ENCODE measurements around the gene PDE4D. TPM values are rescaled to one million over a fixed set of nuclear protein-coding genes. Genes with fewer than 3 reads are reported as not detected.

Gene PDE4D
- total RNA-seq, 1 donor, result 19.9 TPM

- H3K9me3 ChIP-seq (ENCODE audit: low read depth, low read length), result no peaks in the 10 kb centered on the region
- no peak overlapping the region for H3K4me3 ChIP-seq (ENCODE audit: insufficient read depth, low read length)
- no peaks in the 10 kb centered on the region for H4K20me1 ChIP-seq (ENCODE audit: insufficient read depth, low read length)
- H2AFZ ChIP-seq (ENCODE audit: low read length), result no peak overlapping the region
- H3K79me2 ChIP-seq (ENCODE audit: insufficient read depth, low read length), result no peaks in the 10 kb centered on the region
- TF ChIP-seq CTCF (IDR thresholded peaks at IDR 0.05; ENCODE audit: extremely low read depth, low read depth, low read length), result no peak
- no peak overlapping the region for H3K4me2 ChIP-seq (ENCODE audit: insufficient read depth, low read length)
- H3K27ac ChIP-seq (ENCODE audit: low read depth, low read length), result no peak overlapping the region
- no peaks in the 10 kb centered on the region for H3K36me3 ChIP-seq (ENCODE audit: insufficient read depth, low read length)
- H3K4me1 ChIP-seq (ENCODE audit: insufficient read depth, low read length), result peaks cover 14% of the 10 kb centered on the region
- no peak for DNase-seq (ENCODE audit: insufficient read length, low spot score, missing footprints)
- H3K27me3 ChIP-seq (ENCODE audit: insufficient read depth, low read length), result peaks cover 26% of the 10 kb centered on the region
Observed at GRCh38 chr5:59767211-59767605, 126.3 kb downstream of the PDE4D start.

GRCh38 chr5:59766427-59767210 is 126.9 kb downstream of the PDE4D start:
- no peak for TF ChIP-seq CTCF (IDR thresholded peaks at IDR 0.05; ENCODE audit: extremely low read depth, low read depth, low read length)
- Histone ChIP-seq H3K4me3 (ENCODE audit: insufficient read depth, low read length) (no peak overlapping the region), H2AFZ (ENCODE audit: low read length) (no peak overlapping the region), H3K27ac (ENCODE audit: low read depth, low read length) (no peak overlapping the region), H3K79me2 (ENCODE audit: insufficient read depth, low read length) (no peaks in the 10 kb centered on the region), H3K36me3 (ENCODE audit: insufficient read depth, low read length) (no peaks in the 10 kb centered on the region), H3K9me3 (ENCODE audit: low read depth, low read length) (no peaks in the 10 kb centered on the region), H4K20me1 (ENCODE audit: insufficient read depth, low read length) (no peaks in the 10 kb centered on the region), H3K27me3 (ENCODE audit: insufficient read depth, low read length) (peaks cover 26% of the 10 kb centered on the region), H3K4me1 (ENCODE audit: insufficient read depth, low read length) (peaks cover 14% of the 10 kb centered on the region), H3K4me2 (ENCODE audit: insufficient read depth, low read length) (no peak overlapping the region)
- DNase-seq (ENCODE audit: insufficient read length, low spot score, missing footprints), result no peak

- H2AFZ ChIP-seq (ENCODE audit: low read length), result no peak overlapping the region
- H3K9me3 ChIP-seq (ENCODE audit: low read depth, low read length), result no peaks in the 10 kb centered on the region
- no peak overlapping the region for H3K4me3 ChIP-seq (ENCODE audit: insufficient read depth, low read length)
- H3K27ac ChIP-seq (ENCODE audit: low read depth, low read length), result no peak overlapping the region
- H4K20me1 ChIP-seq (ENCODE audit: insufficient read depth, low read length), result no peaks in the 10 kb centered on the region
- no peaks in the 10 kb centered on the region for H3K36me3 ChIP-seq (ENCODE audit: insufficient read depth, low read length)
- H3K4me1 ChIP-seq (ENCODE audit: insufficient read depth, low read length), result peaks cover 20% of the 10 kb centered on the region
- H3K27me3 ChIP-seq (ENCODE audit: insufficient read depth, low read length), result peaks cover 26% of the 10 kb centered on the region
- no peaks in the 10 kb centered on the region for H3K79me2 ChIP-seq (ENCODE audit: insufficient read depth, low read length)
- no peak for TF ChIP-seq CTCF (IDR thresholded peaks at IDR 0.05; ENCODE audit: extremely low read depth, low read depth, low read length)
- DNase-seq (ENCODE audit: insufficient read length, low spot score, missing footprints), result no peak
- H3K4me2 ChIP-seq (ENCODE audit: insufficient read depth, low read length), result no peak overlapping the region
Observed at GRCh38 chr5:59765446-59765845, 128.1 kb downstream of the PDE4D start.

GRCh38 chr5:59764361-59764760 is 129.2 kb downstream of the PDE4D start:
- Histone ChIP-seq H3K79me2 (ENCODE audit: insufficient read depth, low read length) (no peaks in the 10 kb centered on the region), H3K9me3 (ENCODE audit: low read depth, low read length) (no peaks in the 10 kb centered on the region), H2AFZ (ENCODE audit: low read length) (no peak overlapping the region), H4K20me1 (ENCODE audit: insufficient read depth, low read length) (no peaks in the 10 kb centered on the region), H3K4me3 (ENCODE audit: insufficient read depth, low read length) (no peak overlapping the region), H3K4me1 (ENCODE audit: insufficient read depth, low read length) (peaks cover 20% of the 10 kb centered on the region), H3K27me3 (ENCODE audit: insufficient read depth, low read length) (peaks cover 26% of the 10 kb centered on the region), H3K27ac (ENCODE audit: low read depth, low read length) (no peak overlapping the region), H3K36me3 (ENCODE audit: insufficient read depth, low read length) (no peaks in the 10 kb centered on the region), H3K4me2 (ENCODE audit: insufficient read depth, low read length) (no peak overlapping the region)
- TF ChIP-seq CTCF (IDR thresholded peaks at IDR 0.05; ENCODE audit: extremely low read depth, low read depth, low read length), result no peak
- DNase-seq (ENCODE audit: insufficient read length, low spot score, missing footprints), result no peak

Measured in osteoblast (primary cell).